Measurements from ENCODE around the gene CLTC. TPM values are rescaled to one million over a fixed set of nuclear protein-coding genes. Genes with fewer than 3 reads are reported as not detected.

Gene CLTC
- total RNA-seq, 1 experiment from 2014 or later: 283 TPM

- TF ChIP-seq ZNF425 (CRISPR knock-in tag; conservative IDR thresholded peaks at IDR 0.05): no peak
- no peak for TF ChIP-seq ESRRA (CRISPR knock-in tag; IDR thresholded peaks at IDR 0.05; ENCODE audit: borderline replicate concordance)
- TF ChIP-seq, protein P1, sequence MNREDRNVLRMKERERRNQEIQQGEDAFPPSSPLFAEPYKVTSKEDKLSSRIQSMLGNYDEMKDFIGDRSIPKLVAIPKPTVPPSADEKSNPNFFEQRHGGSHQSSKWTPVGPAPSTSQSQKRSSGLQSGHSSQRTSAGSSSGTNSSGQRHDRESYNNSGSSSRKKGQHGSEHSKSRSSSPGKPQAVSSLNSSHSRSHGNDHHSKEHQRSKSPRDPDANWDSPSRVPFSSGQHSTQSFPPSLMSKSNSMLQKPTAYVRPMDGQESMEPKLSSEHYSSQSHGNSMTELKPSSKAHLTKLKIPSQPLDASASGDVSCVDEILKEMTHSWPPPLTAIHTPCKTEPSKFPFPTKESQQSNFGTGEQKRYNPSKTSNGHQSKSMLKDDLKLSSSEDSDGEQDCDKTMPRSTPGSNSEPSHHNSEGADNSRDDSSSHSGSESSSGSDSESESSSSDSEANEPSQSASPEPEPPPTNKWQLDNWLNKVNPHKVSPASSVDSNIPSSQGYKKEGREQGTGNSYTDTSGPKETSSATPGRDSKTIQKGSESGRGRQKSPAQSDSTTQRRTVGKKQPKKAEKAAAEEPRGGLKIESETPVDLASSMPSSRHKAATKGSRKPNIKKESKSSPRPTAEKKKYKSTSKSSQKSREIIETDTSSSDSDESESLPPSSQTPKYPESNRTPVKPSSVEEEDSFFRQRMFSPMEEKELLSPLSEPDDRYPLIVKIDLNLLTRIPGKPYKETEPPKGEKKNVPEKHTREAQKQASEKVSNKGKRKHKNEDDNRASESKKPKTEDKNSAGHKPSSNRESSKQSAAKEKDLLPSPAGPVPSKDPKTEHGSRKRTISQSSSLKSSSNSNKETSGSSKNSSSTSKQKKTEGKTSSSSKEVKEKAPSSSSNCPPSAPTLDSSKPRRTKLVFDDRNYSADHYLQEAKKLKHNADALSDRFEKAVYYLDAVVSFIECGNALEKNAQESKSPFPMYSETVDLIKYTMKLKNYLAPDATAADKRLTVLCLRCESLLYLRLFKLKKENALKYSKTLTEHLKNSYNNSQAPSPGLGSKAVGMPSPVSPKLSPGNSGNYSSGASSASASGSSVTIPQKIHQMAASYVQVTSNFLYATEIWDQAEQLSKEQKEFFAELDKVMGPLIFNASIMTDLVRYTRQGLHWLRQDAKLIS (CRISPR knock-in tag; IDR thresholded peaks at IDR 0.05; ENCODE audit: borderline replicate concordance): no peak
- no peak for TF ChIP-seq STAT6 (CRISPR knock-in tag; conservative IDR thresholded peaks at IDR 0.05; ENCODE audit: low read depth)
- TF ChIP-seq CBFB (CRISPR knock-in tag; IDR thresholded peaks at IDR 0.05; ENCODE audit: low read depth): no peak
Measured at GRCh38 chr17:59722623-59723022, 102.9 kb downstream of the CLTC start (continued).

- H3K4me1 Mint-ChIP-seq: peaks cover 11% of the 10 kb centered on the region
- CTCF ChIA-PET: no interaction called here
- H3K27me3 Mint-ChIP-seq (ENCODE audit: low read depth): no peaks in the 10 kb centered on the region
- ATAC-seq: no peak
- no peak for DNase-seq (ENCODE audit: low spot score)
- no peak overlapping the region for H3K4me3 Mint-ChIP-seq
- no peaks in the 10 kb centered on the region for H3K9me3 Mint-ChIP-seq
- no peaks in the 10 kb centered on the region for H3K36me3 Mint-ChIP-seq
- H3K27ac Mint-ChIP-seq: no peak overlapping the region
- POLR2A ChIA-PET: no interaction called here
- no peak for TF ChIP-seq ZNF317 (CRISPR knock-in tag; IDR thresholded peaks at IDR 0.05; ENCODE audit: borderline replicate concordance, low read depth)
- TF ChIP-seq, protein P2, sequence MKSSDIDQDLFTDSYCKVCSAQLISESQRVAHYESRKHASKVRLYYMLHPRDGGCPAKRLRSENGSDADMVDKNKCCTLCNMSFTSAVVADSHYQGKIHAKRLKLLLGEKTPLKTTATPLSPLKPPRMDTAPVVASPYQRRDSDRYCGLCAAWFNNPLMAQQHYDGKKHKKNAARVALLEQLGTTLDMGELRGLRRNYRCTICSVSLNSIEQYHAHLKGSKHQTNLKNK (CRISPR knock-in tag; IDR thresholded peaks at IDR 0.05): no peak
- TF ChIP-seq ATF6 (CRISPR knock-in tag; IDR thresholded peaks at IDR 0.05): no peak
- TF ChIP-seq ZNF281 (CRISPR knock-in tag; IDR thresholded peaks at IDR 0.05): no peak
- no peak for TF ChIP-seq FOXP1 (CRISPR knock-in tag; IDR thresholded peaks at IDR 0.05; ENCODE audit: borderline replicate concordance)
- TF ChIP-seq ZNF219 (CRISPR knock-in tag; IDR thresholded peaks at IDR 0.05; ENCODE audit: borderline replicate concordance): no peak
- TF ChIP-seq ZNF423 (CRISPR knock-in tag; IDR thresholded peaks at IDR 0.05): no peak
- TF ChIP-seq TEAD4 (CRISPR knock-in tag; IDR thresholded peaks at IDR 0.05): no peak
- no peak for TF ChIP-seq SMAD3 (CRISPR knock-in tag; IDR thresholded peaks at IDR 0.05; ENCODE audit: borderline replicate concordance)
- TF ChIP-seq, protein P3, sequence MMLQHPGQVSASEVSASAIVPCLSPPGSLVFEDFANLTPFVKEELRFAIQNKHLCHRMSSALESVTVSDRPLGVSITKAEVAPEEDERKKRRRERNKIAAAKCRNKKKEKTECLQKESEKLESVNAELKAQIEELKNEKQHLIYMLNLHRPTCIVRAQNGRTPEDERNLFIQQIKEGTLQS (CRISPR knock-in tag; conservative IDR thresholded peaks at IDR 0.05): no peak
- TF ChIP-seq, protein P4, sequence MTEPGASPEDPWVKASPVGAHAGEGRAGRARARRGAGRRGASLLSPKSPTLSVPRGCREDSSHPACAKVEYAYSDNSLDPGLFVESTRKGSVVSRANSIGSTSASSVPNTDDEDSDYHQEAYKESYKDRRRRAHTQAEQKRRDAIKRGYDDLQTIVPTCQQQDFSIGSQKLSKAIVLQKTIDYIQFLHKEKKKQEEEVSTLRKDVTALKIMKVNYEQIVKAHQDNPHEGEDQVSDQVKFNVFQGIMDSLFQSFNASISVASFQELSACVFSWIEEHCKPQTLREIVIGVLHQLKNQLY (CRISPR knock-in tag; IDR thresholded peaks at IDR 0.05): no peak
- TF ChIP-seq, protein P5, sequence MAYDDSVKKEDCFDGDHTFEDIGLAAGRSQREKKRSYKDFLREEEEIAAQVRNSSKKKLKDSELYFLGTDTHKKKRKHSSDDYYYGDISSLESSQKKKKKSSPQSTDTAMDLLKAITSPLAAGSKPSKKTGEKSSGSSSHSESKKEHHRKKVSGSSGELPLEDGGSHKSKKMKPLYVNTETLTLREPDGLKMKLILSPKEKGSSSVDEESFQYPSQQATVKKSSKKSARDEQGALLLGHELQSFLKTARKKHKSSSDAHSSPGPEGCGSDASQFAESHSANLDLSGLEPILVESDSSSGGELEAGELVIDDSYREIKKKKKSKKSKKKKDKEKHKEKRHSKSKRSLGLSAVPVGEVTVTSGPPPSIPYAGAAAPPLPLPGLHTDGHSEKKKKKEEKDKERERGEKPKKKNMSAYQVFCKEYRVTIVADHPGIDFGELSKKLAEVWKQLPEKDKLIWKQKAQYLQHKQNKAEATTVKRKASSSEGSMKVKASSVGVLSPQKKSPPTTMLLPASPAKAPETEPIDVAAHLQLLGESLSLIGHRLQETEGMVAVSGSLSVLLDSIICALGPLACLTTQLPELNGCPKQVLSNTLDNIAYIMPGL (CRISPR knock-in tag; IDR thresholded peaks at IDR 0.05): no peak
- TF ChIP-seq ATF1 (CRISPR knock-in tag; IDR thresholded peaks at IDR 0.05): no peak
Measured at GRCh38 chr17:59723041-59723440, 103.3 kb downstream of the CLTC start.

Data from WTC11 (cell line).